T-helper 22 cell (primary cell): ENCODE measurements around the gene SUGP2.

ENCODE experiments used
- DNase-seq: peaks from one replicate; pipeline ENCODE4 v3.0.0-alpha.2; 2020; ENCODE audit warnings: low read depth

Gene SUGP2

GRCh38 chr19:19059018-19059836 lies 25.9 kb upstream of the SUGP2 start:
- no peak for DNase-seq

GRCh38 chr19:19057720-19058119 lies 24.4 kb upstream of the SUGP2 start:
- no peak for DNase-seq

GRCh38 chr19:19057317-19057716 lies 24.0 kb upstream of the SUGP2 start:
- DNase-seq, result no peak

GRCh38 chr19:19056636-19057275 lies 23.4 kb upstream of the SUGP2 start:
- DNase-seq, result no peak

- DNase-seq, result no peak
Observed at GRCh38 chr19:19055701-19056100, 22.4 kb upstream of the SUGP2 start.

- DNase-seq, result no peak
Observed at GRCh38 chr19:19054939-19055440, 21.7 kb upstream of the SUGP2 start.

GRCh38 chr19:19054315-19054938 lies 21.1 kb upstream of the SUGP2 start:
- DNase-seq, result no peak

- peak; percentile 31 for DNase-seq
Observed at GRCh38 chr19:19053508-19054314, 20.4 kb upstream of the SUGP2 start.

GRCh38 chr19:19052921-19053320 lies 19.6 kb upstream of the SUGP2 start:
- no peak for DNase-seq

- DNase-seq, result no peak
Observed at GRCh38 chr19:19051478-19052213, 18.3 kb upstream of the SUGP2 start.

- DNase-seq, result no peak
Observed at GRCh38 chr19:19050731-19051130, 17.4 kb upstream of the SUGP2 start.

GRCh38 chr19:19050104-19050503 lies 16.8 kb upstream of the SUGP2 start:
- DNase-seq, result no peak

GRCh38 chr19:19049406-19049805 lies 16.1 kb upstream of the SUGP2 start:
- DNase-seq, result no peak

GRCh38 chr19:19043881-19044280 lies 10.6 kb upstream of the SUGP2 start:
- no peak for DNase-seq

GRCh38 chr19:19043481-19043880 lies 10.2 kb upstream of the SUGP2 start:
- DNase-seq, result no peak

GRCh38 chr19:19042732-19043280 lies 9.5 kb upstream of the SUGP2 start:
- DNase-seq, result no peak

GRCh38 chr19:19040417-19040816 lies 7.1 kb upstream of the SUGP2 start:
- DNase-seq, result no peak

GRCh38 chr19:19039901-19040300 lies 6.6 kb upstream of the SUGP2 start:
- no peak for DNase-seq

GRCh38 chr19:19034204-19034624 lies 897 bp upstream of the SUGP2 start:
- DNase-seq, result peak; percentile 63

- DNase-seq, result no peak
Observed at GRCh38 chr19:19033176-19033425, 216 bp downstream of the SUGP2 start.

- peak; percentile 40 for DNase-seq
Observed at GRCh38 chr19:19032420-19033175, 719 bp downstream of the SUGP2 start.
